ENCODE results near the gene SCGB2A2. TPM values are rescaled to one million over a fixed set of nuclear protein-coding genes. Genes with fewer than 3 reads are reported as not detected.

Gene SCGB2A2
- total RNA-seq: 2.7 TPM
- polyA plus RNA-seq: 38.8 TPM
- long read RNA-seq, donor 1: 0 reads
- long read RNA-seq, donor 2: 0 reads
- long read RNA-seq, donor 3: 0 reads
- long read RNA-seq, donor 4: 0 reads
- long read RNA-seq, donor 5, partial matches to known transcripts: 0 of 2 reads
- long read RNA-seq, donor 5, other reads (novel, unspliced or antisense): 0 of 2 reads
- long read RNA-seq, donor 6: 0 reads
- long read RNA-seq, donor 7, partial matches to known transcripts: 0 of 1 reads
- long read RNA-seq, donor 7, other reads (novel, unspliced or antisense): 0 of 1 reads
- long read RNA-seq, donor 8: 0 reads
- long read RNA-seq, donor 9, partial matches to known transcripts: 0 of 2 reads
- long read RNA-seq, donor 9, other reads (novel, unspliced or antisense): 0 of 2 reads
- long read RNA-seq, donor 10: 0 reads

DNA sequence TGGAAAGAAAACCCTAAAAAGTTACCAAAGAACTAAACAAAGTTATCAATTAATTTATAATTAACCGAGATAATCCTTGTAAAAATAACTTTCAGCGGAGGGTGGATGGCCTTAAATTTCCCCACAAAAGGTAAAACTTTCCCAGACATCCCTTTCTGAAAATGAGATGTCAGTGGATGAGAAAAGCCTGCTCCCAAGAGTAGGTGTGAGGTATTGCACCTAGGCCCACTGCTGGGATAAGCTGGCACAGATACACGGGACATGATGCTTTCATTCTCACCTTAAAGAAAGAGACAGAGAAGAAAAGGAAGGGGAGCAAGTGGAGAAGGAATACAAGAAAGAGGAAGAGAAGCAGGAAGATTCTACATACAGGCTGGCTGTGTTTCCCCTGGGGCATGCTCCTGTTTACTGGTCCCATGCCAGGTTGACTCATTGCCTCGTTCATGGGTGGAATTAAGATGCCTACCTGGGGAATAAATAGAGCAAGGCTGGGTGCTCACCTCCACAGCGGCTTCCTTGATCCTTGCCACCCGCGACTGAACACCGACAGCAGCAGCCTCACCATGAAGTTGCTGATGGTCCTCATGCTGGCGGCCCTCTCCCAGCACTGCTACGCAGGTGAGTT is at the start of gene SCGB2A2:
Gene SCGB2A2 (plus strand): TSS at position 505 of the 625 bp plus-strand sequence. CDS start 59 bp downstream, at position 564.
- 85% methylated on average over 10 of the region's 10 CpGs for WGBS

GRCh38 chr11:62221498-62221897 is 48.5 kb upstream of the SCGB2A2 start:
- Histone ChIP-seq H3K27me3 (ENCODE audit: control insufficient read depth in 2 of 2, insufficient read depth in 1 of 2, low read length in 1 of 2) (no peaks in the 10 kb centered on the region), H3K36me3 (ENCODE audit: control insufficient read depth in 2 of 2, insufficient read depth in 2 of 2, low read length in 1 of 2) (no peaks in the 10 kb centered on the region), H3K4me1 (ENCODE audit: control insufficient read depth in 2 of 2, insufficient read depth in 2 of 2, low read length in 2 of 2) (no peaks in the 10 kb centered on the region), H3K27ac (ENCODE audit: low read depth in 1 of 2, low read length in 1 of 2) (no peak overlapping the region), H3K9me3 (ENCODE audit: control insufficient read depth in 2 of 2, insufficient read depth in 1 of 2, low read length in 1 of 2) (peaks cover 0 to 1% of the 10 kb centered on the region in 2 donors), H3K4me3 (ENCODE audit: low read length in 2 of 2) (no peak overlapping the region)
- DNase-seq (ENCODE audit: low read depth in 6 of 9, low spot score in 9 of 9): no peak
- WGBS: 96% methylated on average over 3 of the region's 3 CpGs

More for the DNA sequence above, at the start of gene SCGB2A2:
- Histone ChIP-seq H3K27ac (ENCODE audit: low read depth in 1 of 2, low read length in 1 of 2) (no peak within 1 kb of the TSS), H3K9me3 (ENCODE audit: control insufficient read depth in 2 of 2, insufficient read depth in 1 of 2, low read length in 1 of 2) (no peaks in the 10 kb centered on the region), H3K4me1 (ENCODE audit: control insufficient read depth in 2 of 2, insufficient read depth in 2 of 2, low read length in 2 of 2) (no peaks in the 10 kb centered on the region), H3K27me3 (ENCODE audit: control insufficient read depth in 2 of 2, insufficient read depth in 1 of 2, low read length in 1 of 2) (peaks cover 0 to 2% of the 10 kb centered on the region in 2 donors), H3K4me3 (ENCODE audit: low read length in 2 of 2) (no peak within 1 kb of the TSS), H3K36me3 (ENCODE audit: control insufficient read depth in 2 of 2, insufficient read depth in 2 of 2, low read length in 1 of 2) (no peaks in the 10 kb centered on the region)
- DNase-seq (ENCODE audit: low read depth in 6 of 9, low spot score in 9 of 9): no peak

DNA sequence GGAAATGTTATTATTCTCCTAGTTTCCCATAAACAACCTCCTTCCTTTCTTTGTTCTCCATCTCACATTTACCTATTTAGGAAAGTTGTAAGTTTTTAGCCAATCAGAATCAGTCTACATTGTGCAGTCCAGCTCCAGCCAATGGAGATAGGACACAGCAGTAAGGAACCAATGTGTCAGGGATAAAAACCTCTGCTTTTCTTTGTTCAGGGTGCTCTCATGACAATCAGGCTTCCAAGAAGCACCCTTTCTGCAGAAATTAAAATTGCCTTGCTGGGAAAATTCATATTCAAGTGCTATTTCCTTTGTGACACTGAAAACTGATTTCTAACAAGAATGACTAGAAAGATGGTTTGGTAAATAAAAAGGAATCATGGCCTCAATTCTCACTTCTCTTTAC is 46.9 kb upstream of the SCGB2A2 start:
- no peak overlapping the region for H3K27ac ChIP-seq (ENCODE audit: low read depth in 1 of 2, low read length in 1 of 2)
- H3K27me3 ChIP-seq (ENCODE audit: control insufficient read depth in 2 of 2, insufficient read depth in 1 of 2, low read length in 1 of 2): no peaks in the 10 kb centered on the region
- H3K4me3 ChIP-seq (ENCODE audit: low read length in 2 of 2): no peak overlapping the region
- no peaks in the 10 kb centered on the region for H3K36me3 ChIP-seq (ENCODE audit: control insufficient read depth in 2 of 2, insufficient read depth in 2 of 2, low read length in 1 of 2)
- DNase-seq (ENCODE audit: low read depth in 6 of 9, low spot score in 9 of 9): no peak
- H3K9me3 ChIP-seq (ENCODE audit: control insufficient read depth in 2 of 2, insufficient read depth in 1 of 2, low read length in 1 of 2): peaks cover 0 to 1% of the 10 kb centered on the region in 2 donors
- no peaks in the 10 kb centered on the region for H3K4me1 ChIP-seq (ENCODE audit: control insufficient read depth in 2 of 2, insufficient read depth in 2 of 2, low read length in 2 of 2)

GRCh38 chr11:62233730-62234129 is 36.2 kb upstream of the SCGB2A2 start:
- Histone ChIP-seq H3K27ac (ENCODE audit: low read depth in 1 of 2, low read length in 1 of 2) (no peak overlapping the region), H3K9me3 (ENCODE audit: control insufficient read depth in 2 of 2, insufficient read depth in 1 of 2, low read length in 1 of 2) (no peaks in the 10 kb centered on the region), H3K4me3 (ENCODE audit: low read length in 2 of 2) (no peak overlapping the region), H3K4me1 (ENCODE audit: control insufficient read depth in 2 of 2, insufficient read depth in 2 of 2, low read length in 2 of 2) (no peaks in the 10 kb centered on the region), H3K36me3 (ENCODE audit: control insufficient read depth in 2 of 2, insufficient read depth in 2 of 2, low read length in 1 of 2) (no peaks in the 10 kb centered on the region), H3K27me3 (ENCODE audit: control insufficient read depth in 2 of 2, insufficient read depth in 1 of 2, low read length in 1 of 2) (no peaks in the 10 kb centered on the region)
- no peak for DNase-seq (ENCODE audit: low read depth in 6 of 9, low spot score in 9 of 9)

GRCh38 chr11:62236187-62236586 is 33.8 kb upstream of the SCGB2A2 start:
- no peaks in the 10 kb centered on the region for H3K36me3 ChIP-seq (ENCODE audit: control insufficient read depth in 2 of 2, insufficient read depth in 2 of 2, low read length in 1 of 2)
- peaks cover 0 to 2% of the 10 kb centered on the region in 2 donors for H3K27me3 ChIP-seq (ENCODE audit: control insufficient read depth in 2 of 2, insufficient read depth in 1 of 2, low read length in 1 of 2)
- 90% methylated on average over 2 of the region's 2 CpGs for WGBS
- H3K4me1 ChIP-seq (ENCODE audit: control insufficient read depth in 2 of 2, insufficient read depth in 2 of 2, low read length in 2 of 2): no peaks in the 10 kb centered on the region
- H3K27ac ChIP-seq (ENCODE audit: low read depth in 1 of 2, low read length in 1 of 2): no peak overlapping the region
- no peak for DNase-seq (ENCODE audit: low read depth in 6 of 9, low spot score in 9 of 9)
- no peaks in the 10 kb centered on the region for H3K9me3 ChIP-seq (ENCODE audit: control insufficient read depth in 2 of 2, insufficient read depth in 1 of 2, low read length in 1 of 2)
- H3K4me3 ChIP-seq (ENCODE audit: low read length in 2 of 2): no peak overlapping the region

DNA sequence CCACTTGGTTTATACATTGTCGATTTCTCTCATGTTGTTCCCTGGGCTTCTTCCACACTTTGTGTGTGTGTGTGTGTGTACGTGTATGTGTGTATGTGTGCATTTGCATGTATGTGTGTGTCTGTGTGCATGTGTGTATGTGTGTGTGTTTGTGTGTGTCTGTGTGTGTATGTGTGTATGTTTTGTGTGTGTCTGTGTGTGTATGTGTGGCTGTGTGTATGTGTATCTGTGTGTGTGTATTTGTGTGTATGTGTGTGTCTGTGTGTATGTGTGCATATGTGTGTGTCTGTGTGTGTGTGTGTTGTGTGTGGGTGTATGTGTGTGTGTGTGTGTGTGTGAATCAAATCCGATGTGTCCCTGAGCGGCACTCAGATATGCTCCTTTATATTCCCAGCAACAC is 32.5 kb upstream of the SCGB2A2 start:
- no peaks in the 10 kb centered on the region for H3K36me3 ChIP-seq (ENCODE audit: control insufficient read depth in 2 of 2, insufficient read depth in 2 of 2, low read length in 1 of 2)
- H3K4me1 ChIP-seq (ENCODE audit: control insufficient read depth in 2 of 2, insufficient read depth in 2 of 2, low read length in 2 of 2): no peaks in the 10 kb centered on the region
- H3K4me3 ChIP-seq (ENCODE audit: low read length in 2 of 2): no peak overlapping the region
- H3K27ac ChIP-seq (ENCODE audit: low read depth in 1 of 2, low read length in 1 of 2): no peak overlapping the region
- DNase-seq (ENCODE audit: low read depth in 6 of 9, low spot score in 9 of 9): no peak
- H3K27me3 ChIP-seq (ENCODE audit: control insufficient read depth in 2 of 2, insufficient read depth in 1 of 2, low read length in 1 of 2): peaks cover 0 to 2% of the 10 kb centered on the region in 2 donors
- no peaks in the 10 kb centered on the region for H3K9me3 ChIP-seq (ENCODE audit: control insufficient read depth in 2 of 2, insufficient read depth in 1 of 2, low read length in 1 of 2)
- WGBS: 71% methylated on average over 4 of the region's 4 CpGs

DNA sequence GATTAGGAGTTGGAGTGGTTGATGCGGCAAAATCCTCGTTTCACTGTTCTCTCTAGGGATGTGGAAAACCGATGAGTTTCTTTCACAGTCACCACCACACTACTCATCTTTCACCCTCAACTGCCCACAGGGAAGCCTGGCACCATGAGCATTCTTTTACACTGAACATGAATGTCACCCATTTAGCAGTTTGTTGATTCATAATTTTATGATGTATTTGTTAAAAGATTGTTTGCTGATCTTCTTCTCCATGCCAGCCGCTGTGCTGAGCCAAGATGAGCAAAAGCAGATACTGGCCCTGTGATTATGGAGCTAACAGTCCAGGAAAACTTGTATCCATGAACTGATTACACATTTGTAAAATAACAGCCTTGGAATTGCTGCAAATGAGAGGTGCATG is 31.8 kb upstream of the SCGB2A2 start:
- Histone ChIP-seq H3K36me3 (ENCODE audit: control insufficient read depth in 2 of 2, insufficient read depth in 2 of 2, low read length in 1 of 2) (no peaks in the 10 kb centered on the region), H3K27ac (ENCODE audit: low read depth in 1 of 2, low read length in 1 of 2) (no peak overlapping the region), H3K4me3 (ENCODE audit: low read length in 2 of 2) (no peak overlapping the region), H3K4me1 (ENCODE audit: control insufficient read depth in 2 of 2, insufficient read depth in 2 of 2, low read length in 2 of 2) (no peaks in the 10 kb centered on the region), H3K9me3 (ENCODE audit: control insufficient read depth in 2 of 2, insufficient read depth in 1 of 2, low read length in 1 of 2) (no peaks in the 10 kb centered on the region), H3K27me3 (ENCODE audit: control insufficient read depth in 2 of 2, insufficient read depth in 1 of 2, low read length in 1 of 2) (peaks cover 0 to 2% of the 10 kb centered on the region in 2 donors)
- 94% methylated on average over 4 of the region's 4 CpGs for WGBS
- DNase-seq (ENCODE audit: low read depth in 6 of 9, low spot score in 9 of 9): no peak

DNA sequence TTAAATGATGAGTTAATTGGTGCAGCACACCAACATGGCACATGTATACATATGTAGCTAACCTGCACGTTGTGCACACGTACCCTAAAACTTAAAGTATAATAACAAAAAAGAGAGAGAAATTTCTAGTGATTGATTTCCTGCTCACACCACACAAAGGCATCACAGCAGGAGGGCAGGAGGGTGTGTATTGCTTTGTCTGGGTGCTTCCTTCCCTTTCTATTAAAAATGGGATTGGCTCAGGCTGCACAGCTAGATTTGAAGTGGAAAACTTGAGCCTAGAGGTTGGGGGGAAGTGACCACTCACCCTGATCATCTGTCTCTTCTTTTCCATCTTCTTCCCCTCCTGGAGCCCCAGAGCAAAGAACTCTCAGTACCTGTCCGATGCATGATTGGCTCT is 28.9 kb upstream of the SCGB2A2 start:
- Histone ChIP-seq H3K27ac (ENCODE audit: low read depth in 1 of 2, low read length in 1 of 2) (no peak overlapping the region), H3K36me3 (ENCODE audit: control insufficient read depth in 2 of 2, insufficient read depth in 2 of 2, low read length in 1 of 2) (no peaks in the 10 kb centered on the region), H3K4me3 (ENCODE audit: low read length in 2 of 2) (no peak overlapping the region), H3K4me1 (ENCODE audit: control insufficient read depth in 2 of 2, insufficient read depth in 2 of 2, low read length in 2 of 2) (no peaks in the 10 kb centered on the region), H3K9me3 (ENCODE audit: control insufficient read depth in 2 of 2, insufficient read depth in 1 of 2, low read length in 1 of 2) (no peaks in the 10 kb centered on the region), H3K27me3 (ENCODE audit: control insufficient read depth in 2 of 2, insufficient read depth in 1 of 2, low read length in 1 of 2) (peaks cover 0 to 2% of the 10 kb centered on the region in 2 donors)
- no peak for DNase-seq (ENCODE audit: low read depth in 6 of 9, low spot score in 9 of 9)
- WGBS: 95% methylated on average over 3 of the region's 3 CpGs

DNA sequence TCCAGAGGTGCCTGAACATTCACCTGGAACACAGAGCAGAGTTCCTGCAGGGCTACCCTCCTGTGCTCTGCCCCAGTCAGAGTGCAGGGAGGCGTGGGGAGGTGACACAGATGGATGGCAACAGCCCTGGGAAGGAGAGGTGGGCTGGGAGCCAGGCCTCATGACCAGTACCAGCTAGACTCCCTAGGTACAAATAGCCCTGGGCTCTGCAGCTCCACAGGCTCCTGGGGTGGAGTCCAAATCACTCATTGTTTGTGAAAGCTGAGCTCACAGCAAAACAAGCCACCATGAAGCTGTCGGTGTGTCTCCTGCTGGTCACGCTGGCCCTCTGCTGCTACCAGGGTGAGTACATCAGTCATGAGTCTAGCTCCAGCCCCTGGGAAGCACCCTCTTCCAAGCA is 27.9 kb upstream of the SCGB2A2 start, which contains the start of gene SCGB1D2:
Gene SCGB1D2 (plus strand): TSS at position 219 of the 400 bp plus-strand sequence. CDS start 69 bp downstream, at position 288.
- DNase-seq (ENCODE audit: low read depth in 6 of 9, low spot score in 9 of 9): no peak
- WGBS: 40% methylated on average over 3 of the region's 3 CpGs
- Histone ChIP-seq H3K27ac (ENCODE audit: low read depth in 1 of 2, low read length in 1 of 2) (no peak within 1 kb of the TSS), H3K36me3 (ENCODE audit: control insufficient read depth in 2 of 2, insufficient read depth in 2 of 2, low read length in 1 of 2) (no peaks in the 10 kb centered on the region), H3K4me1 (ENCODE audit: control insufficient read depth in 2 of 2, insufficient read depth in 2 of 2, low read length in 2 of 2) (no peaks in the 10 kb centered on the region), H3K4me3 (ENCODE audit: low read length in 2 of 2) (no peak within 1 kb of the TSS), H3K27me3 (ENCODE audit: control insufficient read depth in 2 of 2, insufficient read depth in 1 of 2, low read length in 1 of 2) (peaks cover 0 to 2% of the 10 kb centered on the region in 2 donors), H3K9me3 (ENCODE audit: control insufficient read depth in 2 of 2, insufficient read depth in 1 of 2, low read length in 1 of 2) (no peaks in the 10 kb centered on the region)
